Left lung (tissue), 10 donors: ENCODE data around the gene NKX2-3. TPM values are rescaled to one million over a fixed set of nuclear protein-coding genes. Genes with fewer than 3 reads are reported as not detected.

ENCODE experiments used
- ATAC-seq: fragments of 200-7000 bp; cut with Tn5 transposase; one replicate; pipeline ENCODE4 v1.9.1; 2020; ENCODE audit warnings: moderate library complexity
- DNase-seq, 4 donors: peaks; one replicate each; pipeline ENCODE4 v3.0.0-alpha.2; 2013 to 2020
- H3K27ac ChIP-seq, 2 donors: fragments of 200-600 bp; sonication (generic) in 1 of 2; one replicate each; pipeline versions ENCODE4 v1.5.0 to v1.8.0; 2020 to 2021
- H3K27me3 ChIP-seq, 2 donors: fragments of 200-600 bp; sonication (generic) in 1 of 2; one replicate each; pipeline versions ENCODE4 v1.5.0 to v1.8.0; 2020 to 2021
- H3K36me3 ChIP-seq, 2 donors: fragments of 200-600 bp; sonication (generic) in 1 of 2; one replicate each; pipeline versions ENCODE4 v1.5.0 to v1.8.0; 2020 to 2021
- H3K4me1 ChIP-seq, 2 donors: fragments of 200-600 bp; one replicate each; pipeline ENCODE4 v1.8.0; 2021
- H3K4me3 ChIP-seq, 2 donors: fragments of 200-600 bp; sonication (generic) in 1 of 2; one replicate each; pipeline versions ENCODE4 v1.5.0 to v1.8.0; 2020 to 2021; ENCODE audit warnings: mild to moderate bottlenecking in 1 of 2
- H3K9me3 ChIP-seq, 2 donors: fragments of 200-600 bp; sonication (generic) in 1 of 2; one replicate each; pipeline versions ENCODE4 v1.5.0 to v1.8.0; 2020 to 2021
- CTCF ChIP-seq, 2 donors: fragments of 200-600 bp; sonication (generic) in 1 of 2; IDR thresholded peaks; one replicate each; pipeline versions ENCODE4 v1.5.0 to v1.8.0; 2021; ENCODE audit warnings: antibody characterized with exemption in 2 of 2
- intact Hi-C, 2 donors: fragments of 100-400 bp; cut with DNase I; formaldehyde crosslinking; loops; one replicate each; pipeline versions ENCODE4 v1.11.2 to v1.14.2; 2022
- polyA plus RNA-seq, 6 donors: library from polyadenylated mRNA; unstranded; fragments of 120-200 nt; gene quantifications; one replicate each; pipeline ENCODE4 v1.2.1, GENCODE V29; 2013; ENCODE audit not compliant: insufficient read length in 6 of 6
- total RNA-seq, 2 donors: library from RNA; stranded (reverse); fragmentation: NEBNext Ultra II Directional; extraction: Animal tissue kit (Norgen Biotek cat#: 25700); gene quantifications; one replicate each; pipeline ENCODE4 v1.2.1, GENCODE V29; 2021
- donor health status: DM: no; HTN: yes; CAD: no.
- donor health status: DM: no; HTN: no; CAD: no.

The NKX2-3 gene
- total and polyA plus RNA-seq, 8 donors, result not detected

GRCh38 chr10:99520040-99520846 lies 12.5 kb upstream of the NKX2-3 start:
- DNase-seq (no peak), ATAC-seq (no peak)
- Histone ChIP-seq H3K36me3 (no peaks in the 10 kb centered on the region), H3K27ac (no peak overlapping the region), H3K4me3 (no peak overlapping the region), H3K9me3 (no peaks in the 10 kb centered on the region), H3K27me3 (peaks cover 70 to 96% of the 10 kb centered on the region in 2 donors), H3K4me1 (peaks cover 0 to 16% of the 10 kb centered on the region in 2 donors)
- no peak for TF ChIP-seq CTCF (IDR thresholded peaks at IDR 0.05)
- intact Hi-C loops, result no loop called here

- intact Hi-C loops, result no loop called here
- peaks cover 0 to 16% of the 10 kb centered on the region in 2 donors for H3K4me1 ChIP-seq
- H3K4me3 ChIP-seq, result no peak overlapping the region
- DNase-seq, result no peak
- no peak for ATAC-seq
- H3K27me3 ChIP-seq, result peaks cover 78 to 99% of the 10 kb centered on the region in 2 donors
- no peaks in the 10 kb centered on the region for H3K9me3 ChIP-seq
- no peak for TF ChIP-seq CTCF (IDR thresholded peaks at IDR 0.05)
- H3K36me3 ChIP-seq, result no peaks in the 10 kb centered on the region
- H3K27ac ChIP-seq, result no peak overlapping the region
Measured at GRCh38 chr10:99520847-99521764, 11.6 kb upstream of the NKX2-3 start.

- DNase-seq (no peak), ATAC-seq (no peak)
- Histone ChIP-seq H3K36me3 (no peaks in the 10 kb centered on the region), H3K4me1 (peaks cover 0 to 16% of the 10 kb centered on the region in 2 donors), H3K4me3 (no peak overlapping the region), H3K27ac (no peak overlapping the region), H3K9me3 (no peaks in the 10 kb centered on the region), H3K27me3 (peaks cover 86 to 99% of the 10 kb centered on the region in 2 donors)
- intact Hi-C loops, result no loop called here
- TF ChIP-seq CTCF (IDR thresholded peaks at IDR 0.05), result no peak
Measured at GRCh38 chr10:99521765-99522469, 10.8 kb upstream of the NKX2-3 start.

GRCh38 chr10:99522470-99523250 lies 10.1 kb upstream of the NKX2-3 start:
- Histone ChIP-seq H3K36me3 (no peaks in the 10 kb centered on the region), H3K27ac (no peak overlapping the region), H3K9me3 (no peaks in the 10 kb centered on the region), H3K4me3 (no peak overlapping the region), H3K4me1 (peaks cover 0 to 19% of the 10 kb centered on the region in 2 donors), H3K27me3 (peaks cover 94 to 99% of the 10 kb centered on the region in 2 donors)
- DNase-seq (no peak), ATAC-seq (no peak)
- intact Hi-C loops, result no loop called here
- TF ChIP-seq CTCF (IDR thresholded peaks at IDR 0.05), result no peak
